HEK293 (cell line): Measurements from ENCODE around the gene SIDT1.

Experiments used
- CTCF ChIA-PET: fragments of 350-600 bp; formaldehyde crosslinking; extraction: SDS; loops from one replicate; lab custom pipeline; 2021; ENCODE audit warnings: antibody characterized with exemption; lab: Yijun Ruan, JAX
- POLR2A ChIA-PET: fragments of 300-600 bp; formaldehyde crosslinking; extraction: SDS; loops from one replicate; lab custom pipeline; 2020; ENCODE audit warnings: antibody characterized with exemption, inconsistent platforms; lab: Yijun Ruan, JAX
- H3K27ac ChIP-seq: fragments of 200-500 bp; sonication (Bioruptor generic); 2 replicates; pipeline ENCODE4 v1.5.1; 2014; ENCODE audit warnings: low read depth, low read length, control low read depth, inconsistent platforms; ENCODE audit errors: extremely low read depth
- H3K36me3 ChIP-seq, 2 experiments: fragments of 200-500 bp in 1 of 2; sonication (Bioruptor generic) in 1 of 2; 1 replicate in 1 of 2; 2 replicates in 1 of 2; pipeline ENCODE4 v1.5.1; 2014 to 2017; ENCODE audit warnings: inconsistent platforms in 2 of 2, low read length in 2 of 2; ENCODE audit not compliant: control insufficient read depth in 2 of 2, insufficient read depth in 1 of 2
- H3K4me1 ChIP-seq: fragments of 200-500 bp; sonication (Bioruptor generic); 2 replicates; pipeline ENCODE4 v1.5.1; 2014; ENCODE audit warnings: mild to moderate bottlenecking, low read length, inconsistent platforms; ENCODE audit not compliant: control insufficient read depth, insufficient read depth
- H3K4me3 ChIP-seq: 2 replicates; pipeline ENCODE4 v1.5.1; 2011; ENCODE audit warnings: low read depth, mild to moderate bottlenecking, control low read depth, low read length, moderate library complexity
- H3K9me3 ChIP-seq: fragments of 200-500 bp; sonication (Bioruptor generic); 2 replicates; pipeline ENCODE4 v1.5.1; 2014; ENCODE audit warnings: low read depth, low read length, inconsistent platforms; ENCODE audit not compliant: control insufficient read depth, insufficient read depth
- IKZF3 ChIP-seq: fragments of 450-650 bp; IDR thresholded peaks from 2 replicates; pipeline ENCODE4 v1.5.0; 2018; ENCODE audit warnings: missing biosample characterization, mild to moderate bottlenecking, missing genetic modification characterization, moderate library complexity
- MEIS1 ChIP-seq: sonication (generic); formaldehyde crosslinking; IDR thresholded peaks from 2 replicates; pipeline ENCODE4 v1.8.1; 2022; ENCODE audit warnings: missing genetic modification reagents, mild to moderate bottlenecking, borderline replicate concordance
- PATZ1 ChIP-seq: fragments of 450-650 bp; formaldehyde crosslinking; IDR thresholded peaks from 2 replicates; pipeline ENCODE4 v1.5.1; 2016; ENCODE audit warnings: missing biosample characterization, missing genetic modification characterization
- PRDM2 ChIP-seq: fragments of 450-650 bp; formaldehyde crosslinking; IDR thresholded peaks from 2 replicates; pipeline ENCODE4 v1.5.1; 2016; ENCODE audit warnings: missing biosample characterization, missing genetic modification characterization, borderline replicate concordance
- REST ChIP-seq: fragments of 450-650 bp; formaldehyde crosslinking; IDR thresholded peaks from 2 replicates; pipeline ENCODE4 v1.5.1; 2016; ENCODE audit warnings: missing biosample characterization, missing genetic modification characterization
- ZBTB44 ChIP-seq: fragments of 450-650 bp; IDR thresholded peaks from 2 replicates; pipeline ENCODE4 v1.5.1; 2018; ENCODE audit warnings: missing biosample characterization, mild to moderate bottlenecking, missing genetic modification characterization
- ZBTB8A ChIP-seq: fragments of 450-650 bp; formaldehyde crosslinking; IDR thresholded peaks from 2 replicates; pipeline ENCODE4 v1.5.1; 2016; ENCODE audit warnings: missing biosample characterization, missing genetic modification characterization
- ZNF138 ChIP-seq: fragments of 450-650 bp; formaldehyde crosslinking; IDR thresholded peaks from 2 replicates; pipeline ENCODE4 v1.5.1; 2016; ENCODE audit warnings: missing biosample characterization, missing genetic modification characterization, borderline replicate concordance
- ZNF214 ChIP-seq: fragments of 450-650 bp; formaldehyde crosslinking; IDR thresholded peaks from 2 replicates; pipeline ENCODE4 v1.5.1; 2017; ENCODE audit warnings: missing biosample characterization, mild to moderate bottlenecking, missing genetic modification characterization, borderline replicate concordance
- ZNF221 ChIP-seq: fragments of 450-650 bp; formaldehyde crosslinking; IDR thresholded peaks from 2 replicates; pipeline ENCODE4 v1.5.1; 2017; ENCODE audit warnings: missing biosample characterization, missing genetic modification characterization, borderline replicate concordance
- ZNF366 ChIP-seq: fragments of 450-650 bp; formaldehyde crosslinking; conservative IDR thresholded peaks from 2 replicates; pipeline ENCODE4 v1.5.1; 2016; ENCODE audit warnings: missing biosample characterization, missing genetic modification characterization
- ZNF433 ChIP-seq: fragments of 450-650 bp; formaldehyde crosslinking; IDR thresholded peaks from 2 replicates; pipeline ENCODE4 v1.5.1; 2016; ENCODE audit warnings: missing biosample characterization, missing genetic modification characterization, low read depth
- ZNF558 ChIP-seq: fragments of 450-650 bp; formaldehyde crosslinking; IDR thresholded peaks from 2 replicates; pipeline ENCODE4 v1.5.1; 2016; ENCODE audit warnings: missing biosample characterization, missing genetic modification characterization
- ZNF596 ChIP-seq: fragments of 450-650 bp; IDR thresholded peaks from 2 replicates; pipeline ENCODE4 v1.5.0; 2018; ENCODE audit warnings: missing biosample characterization, mild to moderate bottlenecking, missing genetic modification characterization, moderate library complexity
- ZNF639 ChIP-seq: fragments of 450-650 bp; formaldehyde crosslinking; IDR thresholded peaks from 2 replicates; pipeline ENCODE4 v1.5.1; 2016; ENCODE audit warnings: missing biosample characterization, missing genetic modification characterization
- ZNF654 ChIP-seq: fragments of 450-650 bp; formaldehyde crosslinking; IDR thresholded peaks from 2 replicates; pipeline ENCODE4 v1.5.1; 2016; ENCODE audit warnings: low read depth, missing biosample characterization, missing genetic modification characterization
- ZNF658 ChIP-seq: fragments of 450-650 bp; formaldehyde crosslinking; IDR thresholded peaks from 2 replicates; pipeline ENCODE4; 2016; ENCODE audit warnings: missing biosample characterization, missing genetic modification characterization
- ZNF76 ChIP-seq: fragments of 450-650 bp; formaldehyde crosslinking; IDR thresholded peaks from 2 replicates; pipeline ENCODE4; 2016; ENCODE audit warnings: low read depth, missing biosample characterization, missing genetic modification characterization, borderline replicate concordance
- ZSCAN16 ChIP-seq: fragments of 450-650 bp; formaldehyde crosslinking; IDR thresholded peaks from 2 replicates; pipeline ENCODE4 v1.5.1; 2016; ENCODE audit warnings: missing biosample characterization, missing genetic modification characterization
- ZSCAN4 ChIP-seq: fragments of 450-650 bp; formaldehyde crosslinking; IDR thresholded peaks from 2 replicates; pipeline ENCODE4 v1.5.1; 2017; ENCODE audit warnings: missing biosample characterization, missing genetic modification characterization

The SIDT1 gene

GRCh38 chr3:113496924-113497323 is 35.4 kb upstream of the SIDT1 start:
- Histone ChIP-seq H3K4me1 (no peaks in the 10 kb centered on the region), H3K27ac (no peak overlapping the region), H3K36me3 (peaks cover 4 to 40% of the 10 kb centered on the region in 2 experiments), H3K9me3 (no peaks in the 10 kb centered on the region), H3K4me3 (no peak overlapping the region)
- no peak for TF ChIP-seq PATZ1 (tag by site-specific recombination)
- no peak for TF ChIP-seq ZNF221 (tag by site-specific recombination)
- no peak for TF ChIP-seq ZNF138
- no peak for TF ChIP-seq ZSCAN4 (tag by site-specific recombination)
- no peak for TF ChIP-seq ZNF658 (tag by site-specific recombination)
- no peak for TF ChIP-seq ZNF654 (tag by site-specific recombination)
- no peak for TF ChIP-seq ZNF639
- no peak for TF ChIP-seq ZSCAN16 (tag by site-specific recombination)
- TF ChIP-seq ZNF596 (tag by site-specific recombination) = no peak
- no peak for TF ChIP-seq IKZF3 (tag by site-specific recombination)
- no peak for TF ChIP-seq REST (tag by site-specific recombination)
- no peak for TF ChIP-seq ZNF433 (tag by site-specific recombination)
- no peak for TF ChIP-seq ZNF76 (tag by site-specific recombination)
- TF ChIP-seq ZBTB44 (tag by site-specific recombination) = no peak
- TF ChIP-seq ZNF366 (tag by site-specific recombination) = no peak
- TF ChIP-seq ZNF214 (tag by site-specific recombination) = no peak
- no peak for TF ChIP-seq PRDM2
- TF ChIP-seq ZNF558 (tag by site-specific recombination) = no peak
- no peak for TF ChIP-seq MEIS1
- TF ChIP-seq ZBTB8A (tag by site-specific recombination) = no peak
- POLR2A ChIA-PET = interaction anchor here (2.9 kb wide), 1 partner anchor 18 kb away, joined by 11 read pairs; the partner anchor contains the start of gene SPICE1
- CTCF ChIA-PET = interaction anchor here (0.6 to 4.3 kb wide), 3 partner anchors 11 to 81 kb away, joined by 3 to 38 read pairs (median 4); no protein-coding TSS in a partner anchor
